Astrocyte of the cerebellum (primary cell): Measurements from ENCODE around the gene COPS2.

ENCODE experiments used
- DNase-seq: peaks from one replicate; pipeline ENCODE4 v3.0.0-alpha.2; 2011; ENCODE audit warnings: low read depth
- H3K4me3 ChIP-seq: 2 replicates; pipeline ENCODE4 v1.5.1; 2011; ENCODE audit warnings: mild to moderate bottlenecking, low read depth, low read length, moderate library complexity
- CTCF ChIP-seq: IDR thresholded peaks from 2 replicates; pipeline ENCODE4 v1.5.1; 2012; ENCODE audit warnings: low read length, low read depth, moderate library complexity, mild to moderate bottlenecking; ENCODE audit errors: missing control alignments
- in situ Hi-C: cut with HindIII; loops from 2 replicates; pipeline ENCODE4 v1.10.0; 2017; ENCODE audit warnings: low sequenced_read_pairs

The COPS2 gene

GRCh38 chr15:49134683-49135341 is 20.6 kb downstream of the COPS2 start:
- DNase-seq: no peak
- no peak for TF ChIP-seq CTCF
- in situ Hi-C loops: no loop called here
- no peak overlapping the region for H3K4me3 ChIP-seq

DNA sequence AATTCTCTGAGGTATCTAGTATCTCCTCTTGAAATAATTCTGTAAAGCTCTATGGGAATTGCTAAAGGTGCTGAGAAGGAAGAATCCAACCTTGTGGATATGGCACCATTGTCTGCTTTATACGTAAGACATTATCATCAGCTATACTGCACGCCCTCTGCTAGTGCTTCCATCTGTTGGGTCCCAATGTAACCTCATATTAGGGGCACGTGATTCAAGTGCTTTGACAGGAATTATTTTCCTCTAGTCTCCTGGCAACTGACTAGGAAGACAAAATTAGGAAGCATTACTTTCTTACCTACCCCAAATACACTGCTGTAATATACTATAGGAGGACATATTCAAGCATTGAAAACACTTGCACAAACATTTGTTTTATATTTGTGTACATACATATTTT is 24.0 kb downstream of the COPS2 start:
- DNase-seq: no peak
- no peak for TF ChIP-seq CTCF
- in situ Hi-C loops: no loop called here
- no peak overlapping the region for H3K4me3 ChIP-seq

DNA sequence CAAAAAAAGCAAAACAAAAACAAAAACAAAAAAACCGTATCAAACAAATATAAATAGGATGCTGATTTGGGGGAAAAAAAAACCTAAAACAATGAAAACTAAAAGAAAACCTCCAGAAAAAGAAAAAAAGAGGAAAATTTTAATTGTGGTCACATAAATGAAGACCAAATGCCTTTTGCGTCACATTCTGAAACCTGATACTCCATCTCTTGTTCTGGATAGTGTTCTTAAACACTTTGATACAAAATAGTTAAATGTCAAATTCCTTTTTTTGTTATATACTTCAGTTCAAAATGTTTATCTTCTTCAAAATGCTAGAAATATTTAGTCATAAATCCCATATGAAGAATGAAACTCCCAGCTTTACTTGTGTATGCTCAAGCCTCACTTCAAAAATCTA is 31.0 kb downstream of the COPS2 start:
- DNase-seq: no peak
- in situ Hi-C loops: no loop called here
- no peak overlapping the region for H3K4me3 ChIP-seq
- no peak for TF ChIP-seq CTCF

GRCh38 chr15:49122541-49123062 is 32.8 kb downstream of the COPS2 start:
- H3K4me3 ChIP-seq: no peak overlapping the region
- no peak for TF ChIP-seq CTCF
- DNase-seq: no peak
- in situ Hi-C loops: no loop called here

GRCh38 chr15:49121901-49122300 is 33.5 kb downstream of the COPS2 start:
- in situ Hi-C loops: no loop called here
- TF ChIP-seq CTCF: no peak
- no peak overlapping the region for H3K4me3 ChIP-seq
- DNase-seq: no peak

DNA sequence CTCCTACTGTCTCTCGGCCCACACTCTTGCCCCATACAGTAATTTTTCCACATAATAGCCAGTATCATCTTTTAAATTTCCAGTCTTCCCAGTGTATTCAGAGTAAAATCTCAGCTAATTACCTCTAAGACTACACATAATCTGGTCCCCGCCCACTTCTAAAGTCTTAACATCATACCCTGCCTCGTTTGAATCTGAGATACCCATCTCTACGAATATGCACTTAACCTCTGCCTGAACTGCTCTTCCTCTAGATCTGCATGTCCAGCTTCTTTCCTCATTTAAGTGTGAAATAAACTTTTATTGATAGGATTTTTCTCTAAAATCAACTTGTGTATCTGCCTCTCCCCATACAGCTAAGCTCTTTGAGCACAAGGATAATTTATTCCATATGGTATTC is 34.6 kb downstream of the COPS2 start:
- DNase-seq: no peak
- in situ Hi-C loops: no loop called here
- no peak overlapping the region for H3K4me3 ChIP-seq
- no peak for TF ChIP-seq CTCF
